GM19455 (cell line): ENCODE results near the gene TMEM218.

ENCODE experiments used
- ATAC-seq: cut with Tn5 transposase; IDR thresholded peaks from one replicate; pipeline ENCODE4 v1.9.1; 2021; ENCODE audit not compliant: unreplicated experiment

The TMEM218 gene

GRCh38 chr11:125111343-125112207 lies at the start of gene TMEM218:
Gene TMEM218, minus strand, starts transcription at chr11:125111626. Its CDS starts 9,385 bp downstream, at chr11:125102241.
- peak; percentile 99 for ATAC-seq

GRCh38 chr11:125157953-125158680 lies 46.7 kb upstream of the TMEM218 start:
- ATAC-seq, result no peak

GRCh38 chr11:125157118-125157733 lies 45.8 kb upstream of the TMEM218 start:
- no peak for ATAC-seq

GRCh38 chr11:125156346-125157117 lies 45.1 kb upstream of the TMEM218 start:
- no peak for ATAC-seq

- ATAC-seq, result no peak
Observed at GRCh38 chr11:125155767-125156166, 44.3 kb upstream of the TMEM218 start.

- ATAC-seq, result no peak
Observed at GRCh38 chr11:125155100-125155444, 43.6 kb upstream of the TMEM218 start.

GRCh38 chr11:125154378-125155099 lies 43.1 kb upstream of the TMEM218 start:
- no peak for ATAC-seq

GRCh38 chr11:125153837-125154236 lies 42.4 kb upstream of the TMEM218 start:
- ATAC-seq, result no peak

GRCh38 chr11:125148743-125149142 lies 37.3 kb upstream of the TMEM218 start:
- ATAC-seq, result no peak

- no peak for ATAC-seq
Observed at GRCh38 chr11:125148011-125148410, 36.6 kb upstream of the TMEM218 start.

- ATAC-seq, result no peak
Observed at GRCh38 chr11:125147280-125147679, 35.9 kb upstream of the TMEM218 start.

- ATAC-seq, result no peak
Observed at GRCh38 chr11:125146232-125146631, 34.8 kb upstream of the TMEM218 start.

- ATAC-seq, result peak; percentile 85
Observed at GRCh38 chr11:125141686-125142535, 30.5 kb upstream of the TMEM218 start.

- ATAC-seq, result no peak
Observed at GRCh38 chr11:125141178-125141577, 29.8 kb upstream of the TMEM218 start.

GRCh38 chr11:125140233-125140632 lies 28.8 kb upstream of the TMEM218 start:
- no peak for ATAC-seq

- ATAC-seq, result no peak
Observed at GRCh38 chr11:125139778-125140177, 28.4 kb upstream of the TMEM218 start.

- ATAC-seq, result no peak
Observed at GRCh38 chr11:125138966-125139365, 27.5 kb upstream of the TMEM218 start.

GRCh38 chr11:125136001-125136400 lies 24.6 kb upstream of the TMEM218 start:
- ATAC-seq, result no peak

- no peak for ATAC-seq
Observed at GRCh38 chr11:125132596-125132995, 21.2 kb upstream of the TMEM218 start.
